GM23248 (cell line): Measurements from ENCODE around the gene FBXO8.

Source experiments
- EZH2 ChIP-seq: fragments of 200-600 bp; sonication (generic); IDR thresholded peaks from 2 replicates; pipeline ENCODE4 v1.6.1; 2018; ENCODE audit warnings: antibody characterized with exemption, mild to moderate bottlenecking; ENCODE audit not compliant: insufficient read depth, poor library complexity, severe bottlenecking
- EZH2phosphoT487 ChIP-seq: fragments of 200-600 bp; sonication (generic); IDR thresholded peaks from 2 replicates; pipeline ENCODE4 v1.6.1; 2018; ENCODE audit warnings: antibody characterized with exemption, moderate library complexity, mild to moderate bottlenecking, low read depth; ENCODE audit not compliant: insufficient read depth

- TF ChIP-seq EZH2 (no peak), EZH2phosphoT487 (no peak)
Measured at GRCh38 chr4:174256277-174256713, 27.2 kb downstream of the FBXO8 start.
